ENCODE data around the gene TEAD1.

Gene TEAD1

DNA sequence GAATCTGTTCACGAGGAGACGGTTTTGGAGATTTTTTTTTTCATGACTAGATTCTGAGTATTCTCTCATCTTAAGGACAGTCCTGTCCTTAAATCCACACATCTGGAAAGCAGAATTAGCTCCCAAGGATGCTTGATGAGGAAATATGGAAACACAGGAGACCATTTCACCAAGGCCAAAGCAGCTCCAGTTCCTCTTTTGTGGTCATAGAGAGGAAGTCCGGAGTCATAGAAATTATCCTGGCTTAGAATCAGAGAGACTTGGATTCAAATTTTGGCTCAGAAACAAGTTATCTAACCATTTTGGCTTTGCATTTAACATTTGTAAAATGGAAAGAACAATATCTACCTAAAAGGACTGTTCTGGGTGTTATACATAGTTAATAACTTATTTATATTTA, 7.3 kb upstream of the TEAD1 start:
- no peak for DNase-seq (ENCODE audit: low spot score)

DNA sequence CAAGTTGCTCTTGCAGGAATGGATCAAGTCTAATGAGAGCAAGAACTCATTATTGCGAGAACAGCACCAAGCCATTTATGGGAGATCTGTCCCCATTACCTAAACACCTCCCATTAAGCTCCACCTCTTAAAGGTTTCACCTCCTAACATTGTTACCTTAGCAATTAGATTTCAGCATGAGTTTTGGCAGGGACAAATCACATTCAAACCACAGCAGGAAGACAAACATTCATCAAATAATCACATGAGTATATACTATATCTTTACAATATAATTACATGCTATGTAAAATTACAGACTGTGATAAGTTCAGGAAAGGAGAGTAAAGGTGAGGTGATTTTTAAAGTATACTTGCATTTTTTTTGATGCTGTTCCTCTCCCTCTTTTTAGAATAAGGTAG, 6.6 kb upstream of the TEAD1 start:
- no peak for DNase-seq (ENCODE audit: low spot score)

DNA sequence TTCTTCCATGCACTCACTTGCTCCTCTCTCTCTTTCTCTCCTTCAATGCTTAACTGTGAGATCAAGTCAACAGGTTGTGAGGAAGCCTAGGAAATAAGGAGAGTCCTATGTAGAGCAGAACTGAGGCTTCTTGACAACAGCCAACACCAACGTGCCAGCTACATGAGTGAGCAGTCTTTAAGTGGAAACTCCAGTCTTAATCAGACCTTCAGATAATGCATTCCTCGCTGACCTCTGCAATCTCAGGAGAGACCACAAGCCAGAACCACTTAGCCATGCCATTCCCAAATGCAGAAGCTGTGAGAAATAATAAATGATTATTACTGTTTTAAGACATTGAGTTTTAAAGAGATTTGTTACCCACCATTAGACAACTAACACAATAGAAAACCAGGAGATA, 6.1 kb upstream of the TEAD1 start:
- DNase-seq (ENCODE audit: low spot score) = no peak

DNA sequence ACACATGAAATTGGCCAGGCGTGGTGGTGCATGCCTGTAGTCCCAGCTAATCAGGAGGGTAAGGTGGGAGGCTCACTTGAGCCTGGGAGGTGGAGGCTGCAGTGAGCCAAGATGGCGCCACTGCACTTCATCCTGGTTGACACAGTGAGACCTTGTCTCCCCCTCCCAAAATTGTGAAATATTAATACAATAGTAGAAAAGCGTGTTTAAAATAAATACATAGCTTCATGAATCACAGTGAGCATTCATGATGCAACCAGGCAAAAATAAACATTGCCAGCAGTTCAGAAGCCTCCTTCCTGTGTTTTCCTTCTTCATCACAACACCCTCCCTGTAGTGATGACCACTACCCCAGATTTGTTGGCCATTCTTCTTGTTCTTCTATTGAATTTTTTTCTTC, 4.3 kb upstream of the TEAD1 start:
- DNase-seq (ENCODE audit: low spot score) = no peak

DNA sequence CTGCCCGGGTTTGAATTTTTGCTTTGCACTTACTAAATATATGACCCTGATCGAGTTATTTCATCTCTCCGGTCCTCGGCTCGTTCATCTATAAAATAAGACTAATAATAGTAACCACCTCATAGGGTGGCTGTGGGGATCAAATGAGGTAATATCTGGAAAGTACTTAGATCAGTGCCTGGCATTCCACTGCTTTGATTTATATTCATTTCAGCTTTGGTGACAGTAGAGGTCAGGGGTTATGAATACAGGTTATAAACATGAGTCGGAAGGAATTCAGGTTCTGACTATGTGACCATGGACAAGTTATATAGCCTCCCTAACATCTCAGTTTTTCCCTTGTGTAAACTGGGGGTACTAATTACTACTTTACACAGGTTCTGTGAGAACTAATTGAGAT, 2.9 kb upstream of the TEAD1 start:
- no peak for DNase-seq (ENCODE audit: low spot score)

DNA sequence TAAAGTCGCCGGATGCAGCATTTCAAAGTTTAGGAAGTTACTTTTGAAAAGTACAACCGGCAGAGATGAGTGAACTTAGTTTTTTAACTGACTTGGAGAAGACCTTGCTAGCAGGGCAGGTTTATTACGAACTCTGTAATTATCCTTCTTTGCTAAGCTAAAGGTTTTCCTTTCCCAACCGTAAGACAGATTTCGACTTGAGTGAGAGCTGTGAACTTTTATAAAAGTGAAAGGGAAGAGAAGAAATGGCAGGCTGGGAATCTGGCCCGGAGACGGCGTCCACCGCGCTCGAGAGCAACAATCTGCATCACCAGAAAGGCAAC, 659 bp upstream of the TEAD1 start:
- DNase-seq (ENCODE audit: low spot score) = no peak

DNA sequence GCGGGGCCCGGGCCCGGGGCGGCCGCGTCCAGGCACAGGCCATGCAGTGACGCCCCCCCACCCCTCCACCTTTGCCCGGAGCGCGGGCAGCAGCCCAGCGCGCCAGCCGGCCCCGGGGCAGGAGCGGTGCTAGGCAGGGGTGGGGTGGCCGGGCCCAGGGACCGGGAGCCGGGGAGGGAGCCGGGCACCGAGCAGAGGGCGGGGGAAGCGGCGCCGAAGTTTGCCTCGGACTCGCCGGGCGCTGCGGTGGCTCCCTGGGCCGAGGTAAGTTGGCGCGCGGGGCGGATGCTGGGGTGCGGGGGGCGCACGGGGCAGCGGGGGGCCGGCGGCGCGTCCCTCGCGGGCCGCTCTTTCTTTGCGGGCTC, 332 bp downstream of the TEAD1 start:
- no peak for DNase-seq (ENCODE audit: low spot score)

DNA sequence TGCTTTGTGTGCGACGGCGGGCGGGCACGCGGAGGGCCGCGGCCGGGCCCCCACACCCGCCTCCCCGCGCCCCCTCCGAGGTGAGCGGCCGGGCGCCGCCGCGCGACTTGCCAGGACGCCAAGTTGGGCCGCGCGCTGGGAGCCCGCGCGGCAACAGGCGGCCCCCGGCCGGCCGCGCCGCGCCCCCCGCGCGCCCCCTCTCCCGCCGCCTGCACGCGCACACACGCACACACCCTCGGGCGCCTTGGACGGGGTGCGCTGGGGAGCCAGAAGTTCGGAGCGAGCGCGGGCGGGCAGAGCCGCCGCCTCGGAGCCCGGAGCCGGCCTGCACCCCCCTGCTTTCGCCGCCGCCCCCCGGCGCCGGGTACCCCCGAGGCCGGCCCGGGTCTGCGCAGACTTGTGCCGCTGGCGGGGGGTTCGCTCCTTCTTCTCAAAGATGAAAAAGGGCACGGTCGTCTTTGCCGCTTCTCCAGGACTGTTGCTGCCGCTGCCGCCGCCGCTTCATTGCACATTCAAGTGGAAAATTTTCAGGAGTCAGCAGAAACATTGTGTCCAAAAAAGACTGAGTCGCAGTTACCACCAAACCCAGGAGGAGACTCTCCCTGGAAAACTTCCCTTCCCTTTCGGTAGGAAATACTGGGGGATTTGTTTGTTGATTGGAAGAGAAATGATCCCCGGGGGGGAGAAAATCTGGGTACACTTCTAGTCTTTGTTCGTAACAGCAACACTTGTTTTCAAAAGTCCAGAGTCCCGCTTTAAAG, 895 bp downstream of the TEAD1 start:
- DNase-seq (ENCODE audit: low spot score) = peak; percentile 64

DNA sequence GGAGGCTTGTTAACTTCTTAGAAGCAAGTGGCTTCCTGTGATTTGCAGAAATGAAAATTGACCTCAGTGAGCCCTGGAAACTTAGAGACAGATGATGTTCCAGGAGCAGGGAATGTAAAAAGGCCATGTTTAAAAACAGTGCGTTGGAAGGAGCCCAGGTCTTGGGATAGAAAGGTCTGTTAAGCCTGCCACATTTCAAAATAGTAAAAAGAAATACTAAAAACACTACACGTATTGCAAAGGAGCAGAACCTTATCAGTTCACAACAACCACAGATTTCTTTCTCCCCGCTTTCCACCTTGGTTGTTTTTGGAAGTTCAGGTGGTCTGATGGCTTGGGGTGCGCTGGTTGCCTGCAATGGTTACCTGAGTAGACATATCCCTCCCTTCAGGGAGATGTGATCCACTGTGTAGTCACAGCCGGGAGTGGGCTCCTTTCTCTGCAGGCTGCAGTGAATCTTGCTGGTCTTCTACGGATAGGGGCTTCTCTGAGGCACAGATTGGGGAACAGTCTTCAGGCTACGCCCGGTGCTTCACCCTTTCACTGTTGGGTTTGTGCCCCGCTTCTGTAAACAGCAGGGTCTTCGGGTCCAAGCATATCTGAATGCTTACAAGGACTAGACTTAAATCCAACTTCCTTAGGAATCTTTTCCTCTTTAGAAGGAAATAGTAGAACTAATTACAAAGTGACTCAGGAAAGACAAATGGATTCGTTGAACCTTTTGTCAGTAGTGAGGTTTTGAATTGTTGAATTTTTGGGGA, 1.9 kb downstream of the TEAD1 start:
- DNase-seq (ENCODE audit: low spot score) = no peak

DNA sequence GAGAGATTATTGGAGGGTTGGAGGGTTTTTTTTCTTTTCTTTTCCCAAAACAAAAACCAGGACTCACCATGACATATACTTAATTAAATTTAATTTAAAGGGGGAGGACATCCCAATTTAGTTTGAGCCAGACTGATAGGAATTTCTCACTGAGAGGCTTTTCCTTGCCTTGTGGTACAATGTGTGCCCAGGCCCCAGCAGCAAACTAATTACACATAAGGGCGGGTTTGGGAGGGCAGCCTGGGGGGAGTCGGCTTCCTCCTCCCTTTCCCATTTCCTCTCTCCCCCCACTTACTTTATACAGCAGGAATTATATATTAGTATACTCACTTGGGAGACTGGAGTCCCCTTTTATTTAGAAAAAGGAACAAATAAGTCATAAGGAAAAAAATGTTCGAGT, 2.9 kb downstream of the TEAD1 start:
- DNase-seq (ENCODE audit: low spot score) = no peak

DNA sequence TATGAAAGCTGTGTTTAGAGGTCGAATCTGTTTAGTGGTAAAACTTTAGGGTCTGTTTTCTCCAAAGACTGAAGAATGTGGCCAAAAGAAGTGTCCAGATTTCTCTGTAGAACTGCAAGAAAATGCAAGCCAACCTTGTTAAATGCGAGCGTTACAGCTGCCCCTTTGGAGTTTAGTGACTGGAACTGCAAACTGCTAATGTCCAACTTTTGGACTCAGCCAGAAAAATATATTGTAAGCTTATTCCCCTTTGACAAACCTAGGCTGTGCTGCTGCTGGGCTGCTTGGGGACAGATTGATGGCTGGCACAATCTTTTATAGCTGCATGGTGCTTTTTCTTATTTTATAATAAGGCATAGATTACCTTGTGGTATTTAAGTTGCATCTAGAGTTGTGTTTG, 3.9 kb downstream of the TEAD1 start:
- DNase-seq (ENCODE audit: low spot score) = no peak

DNA sequence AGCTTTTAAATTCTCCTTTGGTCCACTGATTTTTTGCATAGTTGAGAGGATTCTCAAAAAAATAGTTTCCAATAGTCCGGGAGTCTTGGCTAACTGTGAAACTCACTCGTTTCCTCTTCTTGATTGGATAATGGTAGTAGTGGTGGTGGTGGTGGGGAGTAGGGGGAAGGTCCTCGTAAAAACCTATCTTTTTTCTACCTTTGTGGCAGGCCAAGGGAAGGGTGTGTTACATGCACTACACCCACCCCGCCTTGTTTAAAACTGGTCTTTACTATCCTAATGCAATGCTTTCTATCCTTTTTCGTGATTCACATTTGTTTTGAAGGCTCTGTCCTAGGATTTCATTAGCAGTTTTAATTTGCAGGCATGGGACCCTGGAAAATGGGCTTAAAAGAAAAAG, 4.8 kb downstream of the TEAD1 start:
- DNase-seq (ENCODE audit: low spot score) = no peak

DNA sequence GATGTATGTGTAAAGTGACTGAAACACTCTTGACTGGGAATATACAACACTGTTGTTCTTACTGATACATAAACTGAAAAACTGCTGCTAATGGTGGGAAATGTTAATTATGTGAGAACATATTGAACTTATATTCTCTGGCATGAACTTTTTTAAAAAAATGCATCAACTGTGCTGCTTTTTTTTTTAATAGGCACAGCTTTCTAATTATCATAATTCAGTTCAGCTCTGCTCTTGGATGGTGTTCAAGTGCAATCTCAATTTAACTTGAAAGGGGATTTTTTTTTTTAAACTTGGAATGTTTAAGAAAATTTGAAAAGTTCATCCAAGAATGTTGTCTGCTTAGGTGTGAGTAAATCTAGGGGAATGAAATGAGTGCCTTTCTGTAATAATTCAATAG, 5.2 kb downstream of the TEAD1 start:
- no peak for DNase-seq (ENCODE audit: low spot score)

DNA sequence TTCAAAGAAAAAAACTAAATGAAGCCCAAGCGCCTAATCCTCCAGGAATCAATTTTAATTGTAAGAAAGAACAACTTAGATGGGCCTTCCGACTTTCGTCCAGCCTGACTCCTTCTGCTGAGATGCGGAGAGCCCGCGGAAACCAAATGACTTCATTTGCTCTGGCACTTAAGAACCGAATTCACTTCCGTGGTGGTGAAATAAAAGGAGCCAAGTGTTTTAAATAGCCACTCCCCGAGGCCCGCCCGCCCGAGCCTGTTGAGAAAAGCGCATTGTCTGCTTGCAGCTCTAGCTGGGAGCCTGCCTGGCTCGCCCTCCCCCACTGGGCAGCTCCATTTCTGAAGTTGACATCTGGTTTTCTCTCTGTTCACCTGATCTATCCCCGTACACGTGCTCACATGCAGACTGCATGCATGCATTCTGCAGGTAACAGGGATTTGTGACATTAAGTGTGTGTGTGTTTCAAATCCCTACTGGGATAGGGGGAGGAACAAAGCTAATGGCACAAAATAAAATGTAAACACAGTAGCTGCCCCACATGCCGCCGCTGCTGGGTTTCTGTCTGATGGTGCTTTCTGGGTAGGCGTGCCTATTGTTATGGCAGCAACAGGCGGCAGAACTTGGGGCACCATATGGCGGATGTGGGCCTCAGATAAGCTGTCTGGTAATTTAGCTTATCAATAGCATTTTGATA, 6.2 kb downstream of the TEAD1 start:
- peak; percentile 91 for DNase-seq (ENCODE audit: low spot score)

DNA sequence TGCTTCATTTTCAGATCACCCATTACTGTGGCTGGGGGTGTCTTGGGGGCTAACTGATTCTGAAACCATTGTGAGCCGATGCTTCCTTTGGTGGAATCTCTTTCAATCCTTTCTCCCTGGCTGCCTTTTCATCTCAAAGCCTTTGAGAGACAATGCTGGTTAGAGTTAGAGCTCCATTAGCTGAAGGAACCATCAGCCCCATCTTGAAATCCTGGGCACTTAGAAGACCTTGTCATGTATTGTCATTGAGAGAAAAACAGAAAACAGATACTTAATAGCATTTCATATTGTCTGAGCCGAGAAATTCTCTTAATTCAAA, 6.7 kb downstream of the TEAD1 start:
- no peak for DNase-seq (ENCODE audit: low spot score)

DNA sequence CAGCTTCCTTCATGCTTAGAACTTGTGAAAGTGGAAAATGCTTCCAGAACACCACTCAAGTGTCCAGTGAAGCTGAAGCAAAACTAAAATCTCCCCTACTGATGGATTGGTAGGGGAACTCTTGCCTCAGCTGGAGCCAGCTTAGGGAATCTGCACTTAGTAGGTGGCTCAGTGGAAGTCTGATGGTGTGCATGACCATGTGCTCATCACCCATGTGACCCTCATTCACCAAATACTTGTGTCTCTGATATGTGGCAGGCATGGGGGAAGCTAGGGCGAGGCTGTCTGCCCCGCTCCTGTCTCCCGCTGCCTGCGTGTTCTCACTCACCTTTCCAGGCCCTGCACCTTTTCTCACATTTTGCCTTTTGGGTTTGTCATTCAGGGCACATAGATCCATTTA, 7.2 kb downstream of the TEAD1 start:
- DNase-seq (ENCODE audit: low spot score) = no peak

DNA sequence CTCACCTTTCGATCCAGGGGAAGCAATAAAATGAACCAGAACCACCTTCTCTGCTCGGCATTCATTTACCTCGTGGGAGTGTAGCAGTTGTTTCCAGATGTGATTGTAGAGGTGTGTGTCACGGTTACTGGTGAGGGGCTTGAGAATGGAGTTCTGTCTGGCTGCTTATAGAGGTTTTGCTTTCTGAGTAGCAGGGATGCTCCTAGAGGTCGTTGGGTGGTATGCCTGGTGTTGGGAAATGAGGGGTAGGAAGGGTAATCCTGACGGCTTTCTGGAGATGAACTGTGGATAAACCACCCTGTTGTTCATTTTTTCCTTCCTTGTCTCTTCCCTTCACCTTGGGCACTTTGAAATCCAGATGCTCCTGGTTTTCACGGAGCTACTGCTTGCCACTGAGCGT, 8.1 kb downstream of the TEAD1 start:
- DNase-seq (ENCODE audit: low spot score) = no peak

DNA sequence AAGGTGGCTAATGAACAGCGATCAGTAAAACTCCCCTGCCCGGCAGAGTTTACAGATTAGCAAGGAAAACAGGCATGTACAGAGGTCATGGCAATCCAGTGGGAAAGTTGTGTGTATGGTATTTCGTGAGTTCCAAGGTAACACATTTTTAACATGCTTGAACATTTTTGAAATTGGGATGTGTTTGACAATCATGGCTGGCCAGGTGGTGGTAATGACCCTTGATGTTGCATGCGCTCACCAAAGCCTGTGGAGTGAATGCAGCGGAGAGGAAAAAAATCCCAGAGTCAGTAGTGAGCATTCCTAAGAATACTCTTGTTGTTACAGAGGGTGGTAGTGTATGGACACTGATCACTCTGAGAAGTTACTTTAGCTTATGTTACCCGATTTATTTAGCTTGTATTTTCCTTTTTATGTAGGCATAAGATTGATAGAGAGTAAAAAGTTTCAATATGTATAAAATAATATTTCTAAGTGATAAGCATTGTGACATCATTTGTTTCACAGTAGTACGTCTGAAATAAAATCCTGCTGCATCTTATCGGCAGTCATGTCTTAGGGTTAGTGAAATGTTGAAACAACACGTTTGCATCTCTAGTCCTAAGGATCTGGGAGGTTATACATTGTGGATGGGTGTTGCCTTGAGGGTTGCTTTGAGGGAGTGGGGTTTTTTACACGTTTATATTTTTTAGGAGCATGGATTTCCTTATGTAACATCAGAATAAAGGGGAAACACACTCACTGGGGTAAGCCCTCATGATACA, 8.7 kb downstream of the TEAD1 start:
- DNase-seq (ENCODE audit: low spot score) = no peak

DNA sequence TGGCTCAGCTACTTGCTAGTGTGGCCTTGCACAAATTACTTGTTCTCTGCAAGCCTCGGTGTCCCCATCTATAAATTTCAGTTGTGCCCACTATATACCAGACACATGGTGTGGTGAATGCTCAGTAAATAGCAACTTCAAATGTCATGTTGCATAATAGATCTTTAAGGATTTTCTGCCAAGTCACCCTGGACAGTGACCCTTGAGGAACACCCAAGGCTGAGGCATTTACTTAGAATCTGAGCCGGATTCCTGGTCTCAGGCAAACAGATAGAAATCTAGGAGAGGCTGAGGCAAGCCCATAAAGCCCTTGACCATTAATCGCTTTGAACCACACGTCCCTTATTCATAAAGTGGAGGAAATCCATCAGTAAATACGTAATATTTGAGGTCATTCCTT, 9.7 kb downstream of the TEAD1 start:
- DNase-seq (ENCODE audit: low spot score) = no peak

DNA sequence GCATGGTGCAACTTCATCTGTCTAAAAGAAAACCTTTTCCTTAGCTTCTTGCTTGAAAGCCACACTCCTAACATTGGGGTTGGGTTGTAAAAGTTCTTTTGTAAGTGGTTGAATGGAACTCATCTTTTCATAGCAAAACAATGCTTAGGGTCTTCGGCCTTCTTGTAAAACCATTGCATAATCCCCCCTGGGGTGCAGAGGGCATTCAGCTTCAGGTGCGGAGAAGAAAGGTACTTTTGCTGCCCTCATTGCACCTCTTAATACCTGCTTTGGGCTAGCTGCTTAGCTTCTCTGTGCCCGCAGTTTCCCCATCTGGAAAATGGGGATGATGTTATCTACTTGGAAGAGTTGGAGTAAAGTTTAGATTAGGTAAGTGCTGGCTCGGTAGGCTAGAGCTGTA, 10.1 kb downstream of the TEAD1 start:
- DNase-seq (ENCODE audit: low spot score) = no peak

DNA sequence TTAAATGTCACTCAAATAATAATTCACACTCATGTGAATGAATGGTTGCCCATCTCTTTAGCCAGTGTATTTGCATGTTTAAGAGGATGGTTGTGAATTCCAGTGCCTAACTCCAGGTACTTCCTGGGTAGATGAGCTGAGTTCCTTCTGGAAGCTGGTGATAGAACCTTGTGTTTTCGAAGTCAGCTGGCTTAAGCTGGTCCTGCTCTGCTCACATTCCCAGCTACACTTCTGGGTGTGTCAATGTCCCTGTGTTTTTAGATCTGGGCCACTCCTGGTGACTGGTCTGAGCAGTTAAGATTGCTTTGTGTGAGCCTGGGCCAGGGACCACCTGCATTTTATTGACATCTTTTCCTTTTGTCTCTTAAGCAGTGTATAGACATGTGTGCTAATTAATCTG, 10.6 kb downstream of the TEAD1 start:
- no peak for DNase-seq (ENCODE audit: low spot score)

DNA sequence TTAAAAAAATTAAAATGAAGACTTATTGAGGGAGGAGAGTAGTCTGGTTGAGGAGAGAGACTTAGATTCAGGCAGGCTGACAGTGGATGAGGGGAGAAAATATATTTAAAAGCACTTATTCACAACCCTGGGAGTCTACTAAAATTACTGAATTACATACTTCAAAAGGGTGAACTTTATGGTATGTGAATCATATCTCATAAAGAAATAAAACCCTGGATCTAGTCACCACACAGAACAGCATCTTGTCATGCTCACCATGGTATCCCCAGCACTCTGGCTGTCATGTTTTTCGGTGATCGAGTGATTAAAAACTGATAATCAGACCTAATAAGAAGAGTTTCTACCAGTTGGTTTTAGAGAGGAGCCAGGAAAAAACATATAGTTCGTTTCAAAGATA, 11.0 kb downstream of the TEAD1 start:
- no peak for DNase-seq (ENCODE audit: low spot score)
